ENCODE results near the gene ASGR2.

The ASGR2 gene

DNA sequence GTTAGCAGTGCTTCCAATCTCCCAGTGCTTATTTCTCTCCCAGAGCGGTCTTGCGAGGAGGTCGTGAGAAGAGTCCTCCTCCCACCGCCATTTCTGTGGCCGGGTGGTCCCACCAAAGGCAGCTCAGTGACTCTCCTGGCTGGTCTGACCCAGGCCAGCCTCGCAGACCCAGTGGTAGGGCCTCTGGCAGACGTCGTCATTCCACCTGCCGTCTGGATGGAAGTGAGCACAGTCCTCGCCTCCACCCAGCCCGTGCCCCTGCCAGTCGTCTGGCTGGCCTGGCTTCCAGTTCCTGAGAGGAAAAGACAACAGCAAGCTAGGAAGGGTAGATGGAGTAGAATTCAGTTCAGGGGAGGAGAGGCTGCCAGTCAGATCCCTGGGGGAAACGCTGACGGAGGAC, 39.7 kb downstream of the ASGR2 start:
- no peak for TF ChIP-seq TAF1 (IDR thresholded peaks at IDR 0.05; ENCODE audit: borderline replicate concordance, insufficient read depth, low read length)
- TF ChIP-seq, protein P1, sequence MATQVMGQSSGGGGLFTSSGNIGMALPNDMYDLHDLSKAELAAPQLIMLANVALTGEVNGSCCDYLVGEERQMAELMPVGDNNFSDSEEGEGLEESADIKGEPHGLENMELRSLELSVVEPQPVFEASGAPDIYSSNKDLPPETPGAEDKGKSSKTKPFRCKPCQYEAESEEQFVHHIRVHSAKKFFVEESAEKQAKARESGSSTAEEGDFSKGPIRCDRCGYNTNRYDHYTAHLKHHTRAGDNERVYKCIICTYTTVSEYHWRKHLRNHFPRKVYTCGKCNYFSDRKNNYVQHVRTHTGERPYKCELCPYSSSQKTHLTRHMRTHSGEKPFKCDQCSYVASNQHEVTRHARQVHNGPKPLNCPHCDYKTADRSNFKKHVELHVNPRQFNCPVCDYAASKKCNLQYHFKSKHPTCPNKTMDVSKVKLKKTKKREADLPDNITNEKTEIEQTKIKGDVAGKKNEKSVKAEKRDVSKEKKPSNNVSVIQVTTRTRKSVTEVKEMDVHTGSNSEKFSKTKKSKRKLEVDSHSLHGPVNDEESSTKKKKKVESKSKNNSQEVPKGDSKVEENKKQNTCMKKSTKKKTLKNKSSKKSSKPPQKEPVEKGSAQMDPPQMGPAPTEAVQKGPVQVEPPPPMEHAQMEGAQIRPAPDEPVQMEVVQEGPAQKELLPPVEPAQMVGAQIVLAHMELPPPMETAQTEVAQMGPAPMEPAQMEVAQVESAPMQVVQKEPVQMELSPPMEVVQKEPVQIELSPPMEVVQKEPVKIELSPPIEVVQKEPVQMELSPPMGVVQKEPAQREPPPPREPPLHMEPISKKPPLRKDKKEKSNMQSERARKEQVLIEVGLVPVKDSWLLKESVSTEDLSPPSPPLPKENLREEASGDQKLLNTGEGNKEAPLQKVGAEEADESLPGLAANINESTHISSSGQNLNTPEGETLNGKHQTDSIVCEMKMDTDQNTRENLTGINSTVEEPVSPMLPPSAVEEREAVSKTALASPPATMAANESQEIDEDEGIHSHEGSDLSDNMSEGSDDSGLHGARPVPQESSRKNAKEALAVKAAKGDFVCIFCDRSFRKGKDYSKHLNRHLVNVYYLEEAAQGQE (IDR thresholded peaks at IDR 0.05; ENCODE audit: insufficient read depth in 1 of 2, low read depth in 2 of 2, low read length in 2 of 2) = no peak
- no peak for TF ChIP-seq SIN3A (IDR thresholded peaks at IDR 0.05; ENCODE audit: borderline replicate concordance, insufficient read depth, low read length)
- no peak for TF ChIP-seq POLR2AphosphoS5 (IDR thresholded peaks at IDR 0.05; ENCODE audit: low read depth, low read length)
- no peak for TF ChIP-seq FOXP2 (optimal IDR thresholded peaks at IDR 0.05; ENCODE audit: borderline replicate concordance, extremely low read depth, extremely low read length, insufficient read depth)

DNA sequence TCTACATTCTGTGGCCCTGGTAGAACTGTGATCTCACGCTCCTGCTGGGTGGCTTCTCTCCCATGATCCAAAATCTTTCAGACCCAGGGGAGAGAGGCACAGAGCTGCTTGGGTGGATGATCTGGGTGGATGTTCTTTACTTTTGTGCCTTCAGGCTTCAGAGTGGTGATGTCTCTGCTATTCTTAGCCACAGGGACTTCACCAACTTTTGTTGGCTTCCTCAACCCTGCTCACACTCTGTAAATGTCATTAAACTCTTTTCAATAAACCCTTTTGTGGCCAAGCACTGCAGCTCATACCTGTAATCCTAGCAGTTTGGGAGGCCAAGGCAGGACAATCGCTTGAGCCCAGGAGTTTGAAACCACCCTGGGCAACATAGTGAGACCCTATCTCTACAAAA, 42.2 kb downstream of the ASGR2 start:
- no peak for TF ChIP-seq TAF1 (IDR thresholded peaks at IDR 0.05; ENCODE audit: borderline replicate concordance, insufficient read depth, low read length)
- TF ChIP-seq, protein P1 (IDR thresholded peaks at IDR 0.05; ENCODE audit: insufficient read depth in 1 of 2, low read depth in 2 of 2, low read length in 2 of 2) = no peak
- TF ChIP-seq SIN3A (IDR thresholded peaks at IDR 0.05; ENCODE audit: borderline replicate concordance, insufficient read depth, low read length) = no peak
- no peak for TF ChIP-seq POLR2AphosphoS5 (IDR thresholded peaks at IDR 0.05; ENCODE audit: low read depth, low read length)
- TF ChIP-seq FOXP2 (optimal IDR thresholded peaks at IDR 0.05; ENCODE audit: borderline replicate concordance, extremely low read depth, extremely low read length, insufficient read depth) = no peak

DNA sequence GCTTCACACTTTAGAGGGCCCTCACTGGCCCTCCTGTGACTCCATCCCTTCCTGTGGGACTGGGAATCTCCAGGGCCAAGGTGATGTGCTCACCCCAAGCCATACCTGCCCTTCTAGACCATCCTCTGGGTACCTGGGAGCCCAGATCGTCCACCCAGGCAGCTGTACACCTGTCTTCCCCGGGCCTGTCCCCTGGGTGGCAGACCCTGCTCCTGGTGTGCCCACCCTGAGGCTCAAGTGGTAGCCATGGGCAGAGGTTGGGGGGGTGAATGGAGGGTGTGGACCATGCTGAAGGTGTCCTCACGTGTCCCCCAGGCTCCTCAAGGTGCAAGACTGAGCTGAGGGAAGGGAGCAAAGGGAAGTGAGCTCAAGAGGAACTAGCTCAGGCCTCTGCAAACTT, 43.9 kb downstream of the ASGR2 start:
- no peak for TF ChIP-seq TAF1 (IDR thresholded peaks at IDR 0.05; ENCODE audit: borderline replicate concordance, insufficient read depth, low read length)
- TF ChIP-seq, protein P1 (IDR thresholded peaks at IDR 0.05; ENCODE audit: insufficient read depth in 1 of 2, low read depth in 2 of 2, low read length in 2 of 2) = no peak
- TF ChIP-seq FOXP2 (optimal IDR thresholded peaks at IDR 0.05; ENCODE audit: borderline replicate concordance, extremely low read depth, extremely low read length, insufficient read depth) = no peak
- no peak for TF ChIP-seq POLR2AphosphoS5 (IDR thresholded peaks at IDR 0.05; ENCODE audit: low read depth, low read length)
- TF ChIP-seq SIN3A (IDR thresholded peaks at IDR 0.05; ENCODE audit: borderline replicate concordance, insufficient read depth, low read length) = no peak

DNA sequence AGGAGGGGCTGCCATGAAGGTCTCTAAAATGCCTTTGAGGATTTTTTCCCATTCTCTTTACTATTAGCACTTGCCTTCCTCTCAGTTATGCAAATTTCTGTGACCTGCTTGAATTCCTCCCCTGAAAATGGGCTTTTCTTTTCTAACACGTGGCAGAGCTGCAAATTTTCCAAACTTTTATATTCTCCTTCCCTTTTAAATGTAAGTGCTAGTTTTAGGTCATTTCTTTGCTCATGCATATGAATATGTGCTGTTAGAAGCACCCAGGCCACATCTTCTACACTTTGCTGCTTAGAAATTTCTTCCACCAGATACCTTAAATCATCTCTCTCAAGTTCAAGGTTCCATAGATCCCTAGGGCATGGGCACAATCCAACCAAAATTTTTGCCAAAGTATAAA, 46.4 kb downstream of the ASGR2 start:
- no peak for TF ChIP-seq TAF1 (IDR thresholded peaks at IDR 0.05; ENCODE audit: borderline replicate concordance, insufficient read depth, low read length)
- no peak for TF ChIP-seq FOXP2 (optimal IDR thresholded peaks at IDR 0.05; ENCODE audit: borderline replicate concordance, extremely low read depth, extremely low read length, insufficient read depth)
- TF ChIP-seq POLR2AphosphoS5 (IDR thresholded peaks at IDR 0.05; ENCODE audit: low read depth, low read length) = no peak
- TF ChIP-seq, protein P1 (IDR thresholded peaks at IDR 0.05; ENCODE audit: insufficient read depth in 1 of 2, low read depth in 2 of 2, low read length in 2 of 2) = no peak
- no peak for TF ChIP-seq SIN3A (IDR thresholded peaks at IDR 0.05; ENCODE audit: borderline replicate concordance, insufficient read depth, low read length)

DNA sequence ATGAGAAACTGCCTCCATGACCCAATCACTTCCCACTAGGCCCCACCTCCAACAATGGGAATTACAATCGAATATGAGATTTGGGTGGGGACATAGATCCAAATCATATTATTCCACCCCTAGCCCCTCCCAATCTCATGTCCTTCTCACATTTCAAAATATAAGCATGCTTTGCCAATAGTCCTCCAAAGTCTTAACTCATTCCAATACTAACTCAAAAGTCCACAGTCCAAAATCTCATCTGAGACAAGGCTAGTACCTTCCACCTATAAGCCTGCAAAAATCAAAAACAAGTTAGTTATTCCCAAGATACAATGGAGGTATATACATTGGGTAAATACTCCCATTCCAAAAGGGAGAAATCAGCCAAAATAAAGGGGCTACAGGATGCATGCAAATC, 47.4 kb downstream of the ASGR2 start:
- TF ChIP-seq POLR2AphosphoS5 (IDR thresholded peaks at IDR 0.05; ENCODE audit: low read depth, low read length) = no peak
- TF ChIP-seq TAF1 (IDR thresholded peaks at IDR 0.05; ENCODE audit: borderline replicate concordance, insufficient read depth, low read length) = no peak
- no peak for TF ChIP-seq SIN3A (IDR thresholded peaks at IDR 0.05; ENCODE audit: borderline replicate concordance, insufficient read depth, low read length)
- TF ChIP-seq, protein P1 (IDR thresholded peaks at IDR 0.05; ENCODE audit: insufficient read depth in 1 of 2, low read depth in 2 of 2, low read length in 2 of 2) = no peak
- no peak for TF ChIP-seq FOXP2 (optimal IDR thresholded peaks at IDR 0.05; ENCODE audit: borderline replicate concordance, extremely low read depth, extremely low read length, insufficient read depth)

Data from PFSK-1 (cell line).